GM12875 (cell line): ENCODE measurements around the gene GLT8D2.

Experiments used
- H3K4me3 ChIP-seq: one replicate; pipeline ENCODE4 v1.5.1; 2011; ENCODE audit warnings: low read depth, low read length, control low read depth
- CTCF ChIP-seq: IDR thresholded peaks from 2 replicates; pipeline ENCODE4 v1.5.1; 2011; ENCODE audit warnings: low read depth, mild to moderate bottlenecking, control low read depth, inconsistent platforms, low read length, moderate library complexity, borderline replicate concordance; ENCODE audit not compliant: insufficient read depth

The GLT8D2 gene

DNA sequence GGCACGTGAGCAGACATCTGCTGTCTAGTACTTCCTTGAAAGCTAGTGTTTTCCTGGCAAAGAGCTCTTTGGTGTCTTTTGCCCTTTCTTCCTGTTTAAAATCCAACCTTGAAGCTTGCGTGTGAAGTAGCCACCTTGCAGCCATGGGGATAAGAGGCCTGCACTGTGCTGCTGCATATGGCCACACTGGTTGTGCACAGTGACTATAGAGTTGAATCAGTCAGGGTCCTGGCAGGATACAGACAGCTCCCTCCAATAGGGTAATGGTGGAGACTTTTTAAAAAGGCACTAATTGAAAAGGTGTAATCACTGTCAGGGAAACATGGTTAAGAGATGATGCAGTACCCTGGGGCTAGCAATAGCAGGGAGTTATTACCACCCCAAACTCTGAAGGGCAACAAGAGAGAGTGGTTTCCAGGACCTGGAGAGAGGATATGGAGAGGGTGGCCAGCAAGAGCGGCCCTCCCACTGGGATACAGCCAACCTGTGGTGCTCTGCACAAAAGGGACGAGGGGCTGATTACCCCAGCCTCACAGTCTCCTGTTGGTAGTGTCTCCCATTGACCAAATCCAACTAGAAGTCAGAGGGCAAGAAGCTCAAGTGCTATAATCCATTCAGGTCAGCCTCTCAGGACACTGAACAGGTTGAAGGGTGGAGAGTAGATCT lies 4.8 kb upstream of the GLT8D2 start:
- no peak overlapping the region for H3K4me3 ChIP-seq
- TF ChIP-seq CTCF, result no peak

DNA sequence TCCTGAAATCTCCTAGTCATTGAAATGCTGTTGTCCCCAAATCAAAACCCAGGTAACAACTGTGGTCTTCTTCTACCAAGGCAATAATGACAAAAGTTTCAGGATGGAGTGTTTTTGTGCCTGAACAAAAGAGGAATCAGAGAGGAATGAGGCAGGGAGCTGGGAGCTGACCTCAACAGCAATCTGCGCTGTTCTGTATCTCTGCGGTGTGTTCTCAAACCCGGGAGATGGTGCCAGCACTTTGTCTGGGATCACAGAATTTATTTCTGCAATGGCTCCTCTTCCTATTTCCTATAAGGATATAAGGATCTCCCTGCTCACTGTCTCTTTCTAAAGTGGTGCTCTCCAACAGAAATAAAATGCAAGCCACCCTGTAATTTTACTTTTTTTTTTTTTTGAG lies 449 bp upstream of the GLT8D2 start:
- no peak for TF ChIP-seq CTCF
- H3K4me3 ChIP-seq, result no peak overlapping the region

DNA sequence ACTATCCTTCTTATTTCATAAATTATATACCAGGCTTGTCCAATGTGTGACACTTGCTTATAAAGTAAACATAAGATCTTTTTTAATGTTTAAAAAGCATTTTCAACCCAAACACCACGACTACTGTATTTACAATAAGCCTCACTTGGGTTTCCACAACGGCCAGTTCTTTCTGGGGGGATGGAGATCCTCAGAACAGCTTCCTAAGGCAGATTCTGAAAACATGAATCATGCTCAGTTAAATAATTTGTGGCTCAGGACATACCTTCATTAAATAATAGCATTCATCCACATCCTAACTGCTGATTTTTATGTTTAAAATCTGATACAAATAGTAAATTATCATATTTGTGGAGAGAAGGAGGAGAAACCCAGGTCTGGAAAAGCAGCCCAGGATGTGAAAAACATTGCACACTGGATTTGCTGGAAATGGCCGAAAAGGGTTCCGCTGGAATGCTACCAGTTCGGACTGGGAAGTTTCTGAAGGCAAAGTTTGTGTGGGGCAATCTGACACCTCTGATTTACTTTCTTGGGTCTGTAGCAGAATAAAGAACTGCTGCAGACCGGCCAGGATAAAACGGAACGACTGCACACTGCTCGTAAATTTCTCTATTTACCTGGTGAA lies 597 bp downstream of the GLT8D2 start:
- no peak for TF ChIP-seq CTCF

GRCh38 chr12:104048811-104049210 lies 1.2 kb downstream of the GLT8D2 start:
- TF ChIP-seq CTCF, result no peak
- no peak overlapping the region for H3K4me3 ChIP-seq

More for the DNA sequence above, 597 bp downstream of the GLT8D2 start:
- no peak overlapping the region for H3K4me3 ChIP-seq

DNA sequence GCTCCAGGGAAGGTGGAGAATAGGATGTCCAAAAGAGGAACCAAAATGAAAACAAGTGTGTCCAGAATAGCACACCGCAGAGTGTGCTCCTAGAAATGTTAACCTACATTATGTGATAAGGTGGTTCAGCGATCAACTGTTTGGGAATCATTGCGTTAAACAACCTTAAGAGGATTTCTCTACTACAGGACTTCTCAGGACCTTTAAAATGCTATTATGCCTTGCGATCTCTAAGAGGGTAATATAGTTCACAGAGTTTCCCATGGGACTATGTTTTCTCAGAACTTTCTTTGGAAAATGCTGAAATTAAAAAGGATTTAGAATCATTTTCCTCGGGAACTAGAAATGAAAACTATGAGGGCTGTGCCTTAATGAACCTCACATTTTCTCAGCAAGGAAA lies 1.8 kb downstream of the GLT8D2 start:
- TF ChIP-seq CTCF, result no peak
- no peak overlapping the region for H3K4me3 ChIP-seq

- TF ChIP-seq CTCF, result no peak
- no peak overlapping the region for H3K4me3 ChIP-seq
Observed at GRCh38 chr12:104046306-104046705, 3.7 kb downstream of the GLT8D2 start.

DNA sequence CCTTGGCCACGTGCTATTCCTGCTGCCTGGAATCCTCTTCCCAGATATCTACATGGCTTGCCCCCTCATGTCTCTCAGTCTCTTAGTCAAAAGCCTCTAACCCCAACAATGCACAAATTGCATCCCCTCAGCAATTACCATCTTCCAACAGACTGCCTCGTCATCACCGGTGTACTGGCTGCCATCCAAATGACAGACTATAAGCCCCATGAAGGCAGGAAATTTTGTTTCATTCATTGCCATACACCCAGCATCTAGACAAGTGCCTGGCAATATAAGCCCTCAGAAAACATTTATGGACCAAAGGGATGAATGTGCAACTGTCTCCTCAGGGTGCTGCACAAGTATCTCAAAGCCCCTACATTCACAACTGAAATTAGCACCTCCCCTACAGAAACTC lies 5.8 kb downstream of the GLT8D2 start:
- no peak overlapping the region for H3K4me3 ChIP-seq
- no peak for TF ChIP-seq CTCF
